Stimulated activated CD4-positive, alpha-beta T cell treated with anti-CD3 and anti-CD28 coated beads, Interleukin-12 subunit alpha, Interleukin-12 subunit beta, amount 100 ng/mL, for 4 hours (primary cell): Measurements from ENCODE around the gene PRSS21.

ENCODE experiments used
- DNase-seq: peaks from one replicate; pipeline ENCODE4 v3.0.0-alpha.2; 2020

Gene PRSS21

DNA sequence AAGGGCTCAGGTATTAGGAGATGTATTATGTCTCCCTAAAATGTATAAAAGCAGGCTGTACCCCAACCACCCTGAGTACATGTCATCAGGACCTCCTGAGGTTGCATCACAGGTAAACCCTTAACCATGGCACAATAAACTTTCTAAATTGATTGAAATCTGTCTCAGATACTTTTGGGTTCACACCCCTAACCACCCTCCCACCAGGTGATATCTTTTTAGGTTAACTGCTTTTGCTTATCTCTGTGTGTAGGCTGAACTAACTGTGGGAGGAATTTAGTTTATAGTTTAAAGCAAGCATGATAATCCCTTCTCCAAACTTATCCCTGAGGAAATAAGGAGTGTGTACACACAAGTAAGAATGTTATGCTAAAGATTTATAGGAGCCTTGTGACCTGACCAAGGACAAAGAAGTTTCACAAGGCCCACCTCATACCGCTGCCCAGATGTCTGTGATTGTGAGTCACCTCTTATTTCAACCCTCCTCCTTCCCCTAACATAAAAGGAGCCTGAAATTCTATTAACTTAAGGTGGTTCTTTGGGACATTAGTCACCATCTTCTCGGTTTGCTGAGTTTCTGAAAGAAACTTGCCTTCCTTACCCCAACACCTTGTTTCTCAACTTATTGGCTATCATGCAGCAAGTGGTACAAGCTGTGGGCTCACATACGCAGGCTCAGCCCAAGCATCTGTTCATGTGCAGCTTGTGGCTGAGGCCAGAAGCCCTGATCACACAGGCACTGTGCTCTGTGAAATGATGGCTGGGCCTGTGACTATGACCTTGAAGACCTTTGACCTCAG lies 29.7 kb downstream of the PRSS21 start:
- no peak for DNase-seq

DNA sequence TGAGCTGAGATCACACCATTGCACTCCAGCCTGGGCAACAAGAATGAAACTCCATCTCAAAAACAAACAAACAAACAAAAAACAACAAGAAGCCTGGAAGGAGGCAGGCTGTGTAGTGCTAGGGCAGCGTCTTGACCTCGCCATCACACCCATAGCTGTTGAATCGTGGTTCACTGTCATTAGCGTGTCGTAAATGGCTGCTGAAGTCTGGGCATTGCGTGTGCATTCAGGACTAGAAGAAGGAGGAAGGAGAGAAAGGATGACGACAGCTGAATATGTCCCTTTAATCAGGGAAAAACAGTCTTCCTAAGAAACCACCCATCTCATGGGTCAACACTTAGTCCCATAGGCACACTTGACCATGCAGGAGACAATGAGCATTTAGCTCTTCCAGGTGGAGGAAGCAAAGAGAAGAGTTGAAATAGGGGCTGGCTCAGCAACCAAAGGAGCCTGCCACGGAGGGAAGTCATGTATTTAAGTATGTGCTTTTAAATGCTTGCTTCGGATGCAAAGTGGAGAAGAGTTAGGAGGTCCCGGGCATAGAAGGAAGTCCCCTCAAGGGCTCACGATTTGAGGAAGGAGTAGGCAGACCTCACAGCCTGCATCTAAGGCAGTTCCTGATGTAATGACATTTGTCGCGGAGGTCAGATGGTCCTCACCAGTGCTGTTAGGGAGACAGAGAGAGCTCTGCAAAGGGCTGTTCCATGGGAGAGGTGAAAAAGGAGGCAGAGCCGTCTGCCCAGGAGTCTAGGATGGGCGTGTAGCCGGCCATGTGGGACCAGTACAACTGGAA lies 32.1 kb downstream of the PRSS21 start:
- no peak for DNase-seq

DNA sequence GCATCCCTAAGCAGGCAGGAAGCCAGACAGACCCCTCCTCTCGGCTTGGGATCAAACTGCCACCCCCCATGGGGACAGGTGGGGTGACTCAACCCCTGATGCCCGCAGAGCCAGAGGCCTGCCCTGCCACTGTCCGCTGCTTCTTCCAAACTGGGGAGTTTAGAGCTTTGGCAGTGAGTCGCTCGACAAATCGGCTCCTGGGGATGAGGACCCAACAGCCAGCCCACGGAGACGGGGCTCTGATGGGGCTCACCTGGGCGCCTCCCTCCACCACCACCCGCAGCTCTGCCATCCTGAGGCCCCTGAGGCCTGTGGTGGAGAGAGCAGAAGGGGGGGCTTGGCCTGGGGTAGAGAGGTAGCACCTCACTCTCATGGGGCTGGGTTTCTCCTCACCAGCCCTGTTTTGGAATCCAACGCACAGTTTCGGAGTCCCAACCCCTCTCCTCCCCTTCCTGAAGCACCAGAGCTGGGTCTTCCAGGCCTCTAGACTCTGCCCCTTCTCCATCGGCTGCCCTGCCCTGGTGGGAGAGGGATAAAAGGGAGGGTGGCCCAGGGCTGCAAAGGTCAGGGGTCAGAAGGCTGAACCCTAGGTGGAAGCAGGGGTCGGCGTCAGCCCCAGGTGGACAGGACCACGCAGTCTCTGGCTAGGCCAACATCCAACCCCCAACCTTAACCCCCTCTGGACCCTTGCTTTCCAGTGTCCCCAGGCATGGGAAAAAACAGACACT lies 35.1 kb downstream of the PRSS21 start:
- DNase-seq, result no peak

DNA sequence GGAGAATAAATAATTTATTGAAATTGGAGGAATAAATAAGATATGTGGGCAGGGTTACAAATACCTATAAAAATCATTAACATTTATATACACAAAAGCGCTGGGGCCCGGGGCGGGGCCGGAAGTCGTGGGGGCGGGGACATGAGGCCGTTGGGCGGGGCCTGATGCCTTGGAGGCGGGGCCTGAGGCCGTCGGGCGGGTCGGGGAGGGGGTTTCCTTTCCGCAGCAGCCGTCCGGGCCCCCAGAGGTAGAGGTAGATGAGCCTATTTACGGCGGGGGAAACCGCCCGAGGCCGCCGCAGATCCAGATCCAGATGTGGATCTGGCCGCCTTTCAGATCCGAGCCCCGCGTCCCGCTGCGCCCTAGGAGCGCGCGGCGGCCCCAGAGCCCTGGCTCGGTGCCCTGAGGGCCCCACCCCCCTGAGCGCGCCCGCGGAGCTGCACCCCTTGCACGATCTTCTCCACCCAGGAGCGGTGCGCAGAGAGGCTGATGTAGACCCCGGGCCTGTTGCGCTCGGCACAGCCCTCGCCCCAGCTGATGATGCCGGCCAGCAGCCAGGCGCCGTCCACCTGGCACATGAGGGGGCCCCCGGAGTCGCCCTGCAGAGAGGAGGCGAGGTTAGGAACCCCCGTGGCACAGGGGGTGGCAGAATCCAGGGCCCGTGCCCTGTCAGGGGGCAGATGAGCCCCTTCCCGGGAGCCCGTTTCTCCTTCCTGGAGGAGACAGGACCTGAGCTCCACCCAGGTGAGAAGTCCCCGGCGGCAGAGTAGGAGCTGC lies 35.9 kb downstream of the PRSS21 start:
- no peak for DNase-seq

DNA sequence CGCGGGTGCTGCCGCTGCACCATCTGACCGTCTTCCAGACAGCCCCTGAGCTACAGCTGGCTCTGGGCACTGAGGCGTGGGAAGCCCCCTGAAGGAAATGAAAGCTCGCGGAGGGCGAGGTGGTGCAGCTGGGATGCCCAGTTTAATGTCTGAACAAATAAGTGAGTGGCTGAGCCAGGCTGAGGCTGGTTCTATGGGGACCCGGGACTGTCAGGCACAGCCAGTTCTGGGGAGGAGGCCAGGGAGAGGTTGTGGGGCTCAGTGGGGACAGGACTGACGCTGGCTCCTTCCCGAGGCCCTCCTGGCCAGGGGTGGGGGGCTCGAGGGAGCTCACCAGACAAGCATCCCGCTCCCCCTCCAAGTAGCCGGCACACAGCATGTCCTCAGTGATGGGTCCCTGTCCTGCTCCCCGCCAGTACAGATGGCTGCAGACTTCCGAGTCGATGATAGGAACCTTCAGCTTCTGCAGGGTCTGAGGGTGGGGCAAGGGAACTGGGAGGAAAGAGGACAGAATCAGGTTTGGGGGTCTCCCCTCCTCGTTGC lies 36.6 kb downstream of the PRSS21 start:
- no peak for DNase-seq

DNA sequence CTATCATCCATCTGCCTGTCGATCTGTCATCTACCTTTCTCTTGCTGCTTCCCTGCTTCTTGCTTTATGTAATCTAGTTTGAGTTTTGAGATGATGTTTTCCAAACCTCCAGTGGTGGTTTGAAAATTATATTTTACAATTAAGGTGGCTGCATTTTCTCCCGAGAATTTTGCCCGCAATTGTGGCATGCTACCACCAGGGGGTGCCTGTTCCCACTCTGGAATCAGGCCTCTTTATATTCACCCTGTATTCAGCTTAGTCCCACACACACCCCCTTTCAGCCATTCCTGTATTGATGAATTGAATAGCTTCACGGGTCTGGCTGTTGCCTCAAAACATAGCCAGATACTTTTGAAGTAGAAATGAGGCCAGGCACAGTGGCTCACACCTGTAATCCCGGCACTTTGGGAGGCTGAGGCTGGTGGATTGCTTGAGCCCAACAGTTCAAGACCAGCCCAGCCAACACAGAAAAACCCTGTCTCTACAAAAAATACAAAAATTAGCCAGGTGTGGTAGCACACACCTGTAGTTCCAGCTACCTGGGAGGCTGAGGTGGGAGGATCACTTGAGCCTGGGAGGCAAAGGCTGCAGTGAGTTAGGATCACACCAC lies 37.8 kb downstream of the PRSS21 start:
- DNase-seq, result no peak

DNA sequence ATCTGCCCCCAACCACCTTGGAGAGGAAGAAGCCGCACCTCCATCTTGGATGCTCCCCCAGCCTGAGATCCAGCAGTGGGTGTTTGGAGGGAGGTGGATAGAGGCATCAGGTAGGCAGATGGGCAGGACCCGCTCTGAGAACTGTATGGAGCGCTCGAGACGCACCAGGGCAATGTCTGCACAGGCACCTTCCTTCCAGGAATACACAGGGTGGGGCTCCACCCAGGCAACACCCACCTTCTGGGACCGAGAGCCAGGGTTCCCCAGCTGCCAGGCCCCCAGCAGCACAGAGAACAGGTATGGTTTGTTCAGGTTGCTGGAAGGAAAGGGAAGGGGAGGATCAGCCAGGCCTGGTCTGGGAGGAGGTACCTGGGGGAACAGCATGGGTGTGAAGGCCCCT lies 38.5 kb downstream of the PRSS21 start:
- no peak for DNase-seq

DNA sequence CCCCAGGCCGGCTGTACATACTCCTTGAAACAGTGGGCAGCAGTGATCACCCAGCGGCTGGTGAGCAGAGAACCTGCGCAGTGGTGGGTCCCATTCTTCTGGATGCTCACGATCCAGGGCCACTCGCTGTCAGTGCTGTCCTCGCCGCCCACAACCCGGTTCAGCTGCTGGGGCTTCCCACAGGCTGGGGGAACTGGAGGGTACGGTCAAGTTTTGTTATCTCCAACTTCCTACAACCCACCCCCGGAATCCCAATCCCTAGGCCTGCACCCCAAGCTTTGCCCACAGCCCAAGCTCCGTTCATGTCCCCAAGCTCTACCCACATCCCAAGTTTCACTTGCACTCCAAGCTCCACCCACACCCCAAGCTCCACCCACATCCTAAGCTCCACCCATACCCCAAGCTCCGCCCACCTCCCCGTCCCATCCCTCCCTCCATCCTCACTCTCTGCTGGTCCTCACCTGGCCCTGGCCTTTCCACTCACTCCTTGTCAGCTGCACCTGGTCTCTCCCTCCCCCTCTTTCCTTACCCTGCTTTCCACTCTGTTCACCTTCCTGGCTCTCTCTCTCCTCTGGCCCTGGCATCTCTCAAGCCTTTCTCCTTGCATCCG lies 39.1 kb downstream of the PRSS21 start:
- DNase-seq, result no peak

DNA sequence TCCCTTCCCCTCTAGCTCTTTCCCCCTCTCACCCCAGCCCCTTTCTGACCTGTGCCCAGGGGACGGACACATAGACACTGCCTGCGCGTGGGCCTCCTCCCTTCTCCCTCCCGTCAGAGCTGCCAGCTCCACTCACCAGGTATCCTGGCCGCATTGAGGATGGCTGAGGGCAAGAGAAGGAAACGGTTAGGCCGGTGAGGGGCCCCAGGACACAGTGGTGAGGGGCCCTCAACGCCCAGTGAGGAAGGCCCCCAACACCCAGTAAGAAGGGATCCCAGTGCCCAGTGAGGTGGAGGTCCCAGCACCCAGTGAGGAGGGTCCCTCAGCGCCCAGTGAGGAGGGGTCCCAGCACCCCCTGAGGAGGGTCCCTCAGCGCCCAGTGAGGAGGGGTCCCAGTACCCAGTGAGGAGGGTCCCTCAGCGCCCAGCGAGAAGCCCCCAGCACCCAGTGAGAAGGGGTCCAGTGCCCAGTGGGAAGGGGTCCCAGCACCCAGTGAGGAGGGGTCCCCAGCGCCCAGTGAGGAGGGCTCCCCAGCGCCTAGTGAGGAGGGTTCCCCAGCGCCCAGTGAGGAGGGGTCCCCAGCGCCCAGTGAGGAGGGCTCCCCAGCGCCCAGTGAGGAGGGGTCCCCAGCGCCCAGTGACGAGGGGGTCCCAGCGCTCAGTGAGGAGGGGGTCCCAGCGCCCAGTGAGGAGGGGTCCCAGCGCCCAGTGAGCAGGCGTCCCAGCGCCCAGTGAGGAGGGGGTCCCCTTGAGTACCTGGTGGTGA lies 39.8 kb downstream of the PRSS21 start:
- no peak for DNase-seq

DNA sequence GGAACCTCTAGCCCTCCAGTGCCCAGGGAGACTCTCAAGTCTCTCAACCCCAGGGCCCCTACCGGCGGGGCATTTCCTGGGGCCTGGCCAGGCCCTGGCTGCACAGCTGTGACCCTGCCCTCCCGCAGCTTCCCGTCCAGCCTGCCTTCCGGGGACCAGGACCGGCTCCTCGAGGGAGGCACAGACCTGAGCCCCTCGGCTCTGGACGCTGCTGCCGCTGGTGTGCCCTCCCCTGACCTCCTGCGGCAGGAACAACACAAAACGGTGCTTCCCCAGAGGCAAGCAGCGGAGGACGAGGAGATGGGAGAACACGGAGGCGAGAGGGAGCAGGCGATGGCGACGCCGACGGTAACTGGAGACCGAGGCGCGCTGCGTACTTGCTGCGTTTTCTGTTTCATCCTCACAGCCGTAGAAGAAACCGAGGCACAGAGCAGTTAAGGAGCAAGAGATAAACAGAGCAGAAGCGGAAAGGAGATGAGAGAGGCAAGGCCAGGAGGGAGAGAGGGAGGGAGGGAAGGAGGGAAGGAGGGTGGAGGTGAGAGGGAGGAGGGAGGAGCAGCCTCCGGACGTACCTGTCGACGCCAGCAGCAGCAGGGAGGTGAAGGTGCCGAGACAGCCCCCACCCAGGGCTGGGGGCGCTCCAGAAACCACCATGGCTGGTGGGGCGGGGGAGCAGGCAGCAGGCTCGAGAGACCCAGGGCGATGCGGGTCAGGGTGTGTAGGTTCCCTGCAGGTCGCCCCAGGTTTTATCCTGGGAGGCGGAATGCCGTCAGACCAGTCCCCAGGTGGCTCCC lies 40.6 kb downstream of the PRSS21 start, which contains the start of gene PRSS22:
Gene PRSS22 (minus strand): TSS at position 720 of the 794 bp plus-strand sequence. CDS start 66 bp downstream, at position 654.
- DNase-seq, result no peak

DNA sequence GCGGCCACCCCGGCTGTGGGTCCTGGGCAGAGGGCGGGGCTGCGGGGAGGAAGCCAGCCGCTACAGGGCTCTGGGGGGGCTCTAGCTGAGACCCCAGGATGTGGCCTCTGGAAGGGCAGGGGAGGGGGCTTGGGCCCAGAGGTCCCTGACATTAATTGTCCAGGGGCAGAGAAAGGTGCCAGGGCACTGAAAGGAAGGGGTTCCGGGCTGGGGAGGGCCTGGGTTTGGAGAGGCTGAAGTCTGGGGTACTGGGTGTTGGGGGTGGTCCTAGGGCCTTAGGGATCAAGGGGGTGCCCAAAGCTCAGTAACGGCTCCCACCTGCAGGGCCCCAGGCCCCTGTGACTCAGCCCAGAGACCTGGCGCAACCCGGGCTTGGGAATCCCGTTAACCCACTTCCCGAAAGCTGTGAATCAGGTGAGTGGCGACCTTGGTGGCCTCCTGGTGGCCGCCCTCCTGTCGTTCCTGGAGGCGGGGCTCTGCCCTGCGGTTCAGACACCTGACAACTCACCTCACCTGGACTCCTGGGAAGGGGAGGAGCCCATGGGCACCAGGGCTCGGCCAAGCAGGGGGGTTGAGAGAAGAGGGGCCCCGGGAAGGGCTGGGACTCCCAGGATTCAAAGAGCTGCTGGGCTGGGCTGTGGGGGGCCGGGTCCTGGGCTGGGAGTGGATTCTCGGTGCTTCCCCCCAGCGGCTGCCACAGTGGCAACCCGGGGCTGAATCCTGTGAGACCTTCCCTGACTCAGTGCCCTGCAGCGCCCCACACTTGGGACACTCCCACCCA lies 41.4 kb downstream of the PRSS21 start:
- no peak for DNase-seq

DNA sequence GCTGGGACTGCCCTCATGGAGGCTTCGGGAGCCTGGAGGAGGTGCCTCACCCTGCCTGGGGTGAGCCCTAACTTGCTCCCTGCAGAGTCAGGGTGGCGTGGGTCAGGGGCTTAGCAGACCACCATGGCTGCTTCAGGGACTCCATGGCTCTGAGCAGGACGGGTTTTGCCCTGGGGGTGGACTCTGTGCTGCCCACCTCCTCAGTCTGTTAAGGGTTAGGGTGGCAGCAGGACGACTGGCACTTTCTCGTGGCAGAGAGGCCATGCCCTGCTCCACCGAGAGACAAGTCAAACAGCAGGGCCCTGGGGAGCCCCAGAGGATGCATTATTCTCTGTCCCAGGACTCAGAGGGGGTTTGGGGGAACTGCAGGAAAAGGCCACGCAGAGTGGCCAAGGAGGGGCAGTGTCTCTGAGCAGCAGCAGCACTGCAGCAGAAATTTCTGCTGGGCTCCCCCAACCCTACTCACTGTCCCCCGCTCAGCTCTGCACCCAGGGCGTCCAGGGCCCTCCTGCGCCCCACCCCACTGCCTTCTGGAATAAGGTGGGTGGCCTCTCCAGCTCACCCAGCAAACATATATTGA lies 42.7 kb downstream of the PRSS21 start:
- no peak for DNase-seq

DNA sequence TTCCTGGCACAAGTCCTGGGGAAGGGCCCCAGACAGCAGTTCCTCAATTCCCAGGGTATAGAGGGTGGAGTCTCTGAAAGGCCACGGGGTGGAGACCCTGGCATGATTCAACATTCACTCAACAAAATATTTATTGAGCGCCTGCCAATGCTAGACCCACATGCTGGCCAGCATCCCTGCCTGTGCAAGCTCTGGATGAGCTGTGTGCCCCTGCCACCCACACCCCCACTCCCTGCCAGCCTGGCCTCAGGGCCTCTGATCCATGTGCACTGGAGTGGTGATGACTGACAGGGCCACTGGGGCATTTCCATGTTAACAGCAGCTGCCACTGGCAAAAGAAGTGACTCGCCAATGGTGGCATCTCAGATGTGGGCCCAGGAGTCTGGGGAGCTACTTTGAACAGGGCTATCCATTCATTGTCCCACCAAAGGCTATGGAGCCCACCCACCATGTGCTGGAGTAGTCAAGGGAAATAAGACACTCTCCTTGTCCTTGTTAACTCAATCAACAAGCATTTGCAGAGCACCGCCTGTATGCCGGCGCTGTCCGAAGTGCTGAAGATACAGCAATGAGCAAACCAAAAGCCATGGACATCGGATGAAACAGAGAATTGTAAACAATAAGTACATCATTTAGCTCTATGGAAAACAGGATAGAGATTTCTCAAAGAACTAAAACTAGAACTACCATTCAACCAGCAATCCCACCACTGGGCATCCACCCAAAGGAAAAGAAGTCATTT lies 44.0 kb downstream of the PRSS21 start:
- DNase-seq, result no peak

DNA sequence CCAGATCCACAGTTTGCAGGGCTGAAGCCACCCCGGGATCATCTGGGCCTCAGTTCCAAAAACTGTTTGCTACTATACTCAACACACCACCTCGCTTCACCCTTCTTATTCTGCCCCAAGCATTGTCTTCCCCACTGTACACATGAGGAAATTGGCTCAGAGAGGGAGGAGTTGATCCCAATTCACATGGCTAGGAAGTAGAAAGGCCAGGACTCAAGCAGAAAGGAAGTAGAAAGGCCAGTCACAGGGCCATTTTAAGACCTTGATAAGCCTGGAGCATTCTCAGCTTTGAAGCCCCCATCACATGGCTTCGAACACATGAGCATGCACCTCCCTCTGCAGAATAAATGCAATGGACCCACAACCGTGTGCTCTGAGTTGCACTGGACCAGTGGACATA lies 48.6 kb downstream of the PRSS21 start:
- DNase-seq, result no peak

DNA sequence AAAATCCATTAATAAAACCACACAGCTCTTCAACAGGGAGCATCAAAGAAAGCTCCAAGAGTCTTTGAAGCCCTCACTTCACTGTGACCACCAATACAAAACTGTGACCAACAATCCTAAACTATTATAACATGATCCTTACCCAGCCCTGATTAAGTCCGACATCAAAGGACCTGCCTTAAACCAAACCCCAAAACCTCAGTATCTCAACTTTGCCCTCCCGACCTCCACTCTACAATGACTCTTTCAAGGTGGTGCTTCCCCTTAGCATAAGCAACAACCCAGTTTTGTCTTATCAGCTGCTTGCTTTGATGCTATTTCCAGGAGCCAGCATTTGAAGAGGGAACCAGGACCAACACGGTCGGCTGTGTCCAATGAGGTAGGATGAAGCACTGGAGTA lies 49.4 kb downstream of the PRSS21 start:
- no peak for DNase-seq

DNA sequence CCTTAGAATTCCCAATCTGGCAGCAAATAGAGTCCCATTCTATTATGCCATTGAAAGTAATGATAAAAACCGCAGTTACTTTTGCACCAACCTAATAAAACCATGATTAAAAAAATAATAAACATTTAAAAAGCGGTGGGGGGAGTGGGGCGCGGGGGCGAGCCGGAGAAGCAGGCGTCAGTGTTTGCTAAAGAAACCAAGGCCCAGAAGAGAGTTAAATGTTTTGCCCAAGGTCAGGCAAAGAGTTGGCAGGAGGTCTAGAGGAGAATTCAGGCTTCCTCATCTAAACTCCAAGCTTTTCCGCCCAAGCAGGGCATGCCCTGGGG lies 50.6 kb downstream of the PRSS21 start:
- DNase-seq, result no peak

DNA sequence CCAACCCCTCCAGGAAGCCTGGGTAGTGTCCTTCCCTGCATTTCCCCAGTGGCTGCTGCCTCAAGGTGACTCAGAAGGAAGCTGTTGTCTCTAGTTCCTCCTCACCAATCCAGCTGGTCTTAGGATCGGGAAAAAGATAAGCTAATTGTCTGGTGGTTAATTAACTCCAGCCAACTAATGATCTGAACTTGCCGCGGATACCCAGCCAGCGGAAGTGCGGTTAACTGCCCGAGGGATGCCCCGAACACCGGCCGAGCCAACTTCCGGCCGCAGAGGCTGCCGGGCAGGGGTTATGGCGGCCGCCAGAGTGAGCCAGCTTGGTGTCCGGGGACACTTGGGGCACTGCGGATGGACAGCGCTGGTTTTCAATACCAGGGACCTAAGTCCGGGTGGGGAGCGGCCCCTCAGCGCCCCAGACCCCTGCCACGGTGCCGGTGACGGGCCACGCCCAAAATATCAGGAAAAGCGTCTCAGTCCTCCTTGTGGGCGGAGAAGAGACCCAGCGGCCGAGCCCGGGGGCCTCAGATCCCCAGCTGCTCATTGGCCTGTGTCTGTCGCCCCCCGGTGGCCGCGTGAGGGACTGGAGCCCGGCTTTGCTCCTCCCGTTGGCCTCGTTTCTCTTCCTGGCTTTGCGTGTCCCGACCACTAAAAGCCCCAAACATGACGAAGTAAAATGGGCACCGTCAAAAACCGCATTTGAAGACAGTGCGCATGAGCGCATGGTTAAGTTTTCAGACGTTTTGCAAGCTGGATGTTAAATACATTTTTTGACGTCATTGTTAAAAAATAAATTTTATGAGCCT lies 51.2 kb downstream of the PRSS21 start:
- peak; percentile 96 for DNase-seq
